Fibroblast of lung (primary cell): ENCODE measurements around the gene MDFIC2. TPM values are rescaled to one million over a fixed set of nuclear protein-coding genes. Genes with fewer than 3 reads are reported as not detected.

ENCODE experiments used
- DNase-seq, 2 donors: peaks; one replicate each; pipeline versions ENCODE4 v3.0.0 to v3.0.0-alpha.2; 2010; ENCODE audit warnings: low read depth in 2 of 2
- H2AFZ ChIP-seq: 2 replicates; pipeline ENCODE4 v1.5.1; 2012; ENCODE audit warnings: low read length, control low read depth, inconsistent platforms
- H3K27ac ChIP-seq: 2 replicates; pipeline ENCODE4 v1.5.1; 2011; ENCODE audit warnings: low read length, control low read depth; ENCODE audit not compliant: insufficient read depth
- H3K27me3 ChIP-seq: 2 replicates; pipeline ENCODE4 v1.5.1; 2011; ENCODE audit warnings: mild to moderate bottlenecking, low read length; ENCODE audit not compliant: control insufficient read depth, insufficient read depth
- H3K36me3 ChIP-seq: 2 replicates; pipeline ENCODE4 v1.5.1; 2011; ENCODE audit warnings: low read length; ENCODE audit not compliant: control insufficient read depth, insufficient read depth
- H3K4me1 ChIP-seq: 2 replicates; pipeline ENCODE4 v1.5.1; 2011; ENCODE audit warnings: low read length; ENCODE audit not compliant: control insufficient read depth, insufficient read depth; ENCODE audit errors: extremely low read depth
- H3K4me2 ChIP-seq: 2 replicates; pipeline ENCODE4 v1.5.1; 2011; ENCODE audit warnings: low read length, control low read depth; ENCODE audit not compliant: insufficient read depth; ENCODE audit errors: extremely low read depth
- H3K4me3 ChIP-seq, 4 experiments: fragments of 200-600 bp in 1 of 4; sonication (generic) in 1 of 4; replicated peaks in 1 of 4; 2 replicates each; pipeline ENCODE4 v1.5.1; 2011 to 2016; ENCODE audit warnings: low read length in 4 of 4, low read depth in 3 of 4, mild to moderate bottlenecking in 3 of 4, control low read depth in 2 of 4, inconsistent platforms in 1 of 4, mixed read lengths in 1 of 4; ENCODE audit not compliant: insufficient read depth in 1 of 4; ENCODE audit errors: control extremely low read depth in 1 of 4
- H3K79me2 ChIP-seq: 2 replicates; pipeline ENCODE4 v1.5.1; 2012; ENCODE audit warnings: mild to moderate bottlenecking, low read length, inconsistent platforms; ENCODE audit not compliant: control insufficient read depth, insufficient read depth
- H3K9ac ChIP-seq: 2 replicates; pipeline ENCODE4 v1.5.1; 2011; ENCODE audit warnings: mild to moderate bottlenecking, low read length, control low read depth; ENCODE audit not compliant: insufficient read depth
- H3K9me3 ChIP-seq: 2 replicates; pipeline ENCODE4 v1.5.1; 2012; ENCODE audit warnings: low read depth, low read length; ENCODE audit not compliant: control insufficient read depth, insufficient read depth
- H4K20me1 ChIP-seq: 2 replicates; pipeline ENCODE4 v1.5.1; 2011; ENCODE audit warnings: low read length; ENCODE audit not compliant: control insufficient read depth, insufficient read depth; ENCODE audit errors: extremely low read depth
- CTCF ChIP-seq, 2 donors: IDR thresholded peaks in 1 of 2; conservative IDR thresholded peaks in 1 of 2; 1 replicate in 1 of 2; 2 replicates in 1 of 2; pipeline ENCODE4 v1.5.1; 2011 to 2012; ENCODE audit warnings: low read length in 2 of 2, control low read depth in 1 of 2, inconsistent platforms in 1 of 2, low read depth in 1 of 2, mild to moderate bottlenecking in 1 of 2
- EZH2 ChIP-seq: IDR thresholded peaks from 2 replicates; pipeline ENCODE4 v1.5.1; 2012; ENCODE audit warnings: low read length, control low read depth, mild to moderate bottlenecking; ENCODE audit errors: missing control alignments
- polyA plus RNA-seq, 2 donors: library from polyadenylated mRNA; depleted of rRNA in 1 of 2; stranded (reverse) in 1 of 2; unstranded in 1 of 2; fragments of >200 nt; gene quantifications; 2 replicates each; pipeline ENCODE4 v1.2.1, GENCODE V29; 2011 to 2012; ENCODE audit warnings: missing spikeins in 1 of 2
- total RNA-seq: library from RNA; depleted of rRNA; stranded (reverse); fragments of >200 nt; gene quantifications from 2 replicates; pipeline ENCODE4 v1.2.1, GENCODE V29; 2014

MDFIC2 gene
- total and polyA plus RNA-seq, 2 donors (not counting 1 experiment from before 2014, with no cell fraction given), result not detected

GRCh38 chr3:70183781-70184504 is 128.5 kb downstream of the MDFIC2 start:
- H3K4me2 ChIP-seq, result no peak overlapping the region
- H3K36me3 ChIP-seq, result no peaks in the 10 kb centered on the region
- no peak for DNase-seq
- no peaks in the 10 kb centered on the region for H3K27me3 ChIP-seq
- TF ChIP-seq CTCF (conservative IDR thresholded peaks at IDR 0.05 in 1 of 2, IDR thresholded peaks at IDR 0.05 in 1 of 2; ENCODE audit: low read depth in 1 of 2, low read length in 2 of 2) (no peak), EZH2 (no peak)
- no peaks in the 10 kb centered on the region for H3K4me1 ChIP-seq
- H3K9ac ChIP-seq, result no peak overlapping the region
- no peak overlapping the region for H3K4me3 ChIP-seq
- no peaks in the 10 kb centered on the region for H4K20me1 ChIP-seq
- H2AFZ ChIP-seq, result no peak overlapping the region
- H3K27ac ChIP-seq, result no peak overlapping the region
- no peaks in the 10 kb centered on the region for H3K79me2 ChIP-seq
- no peaks in the 10 kb centered on the region for H3K9me3 ChIP-seq

- TF ChIP-seq EZH2, result no peak
- no peak for TF ChIP-seq CTCF (conservative IDR thresholded peaks at IDR 0.05 in 1 of 2, IDR thresholded peaks at IDR 0.05 in 1 of 2; ENCODE audit: low read depth in 1 of 2, low read length in 2 of 2)
- H3K79me2 ChIP-seq, result no peaks in the 10 kb centered on the region
- H3K4me1 ChIP-seq, result no peaks in the 10 kb centered on the region
- no peaks in the 10 kb centered on the region for H3K9me3 ChIP-seq
- H2AFZ ChIP-seq, result no peak overlapping the region
- H3K9ac ChIP-seq, result no peak overlapping the region
- no peak overlapping the region for H3K27ac ChIP-seq
- H4K20me1 ChIP-seq, result no peaks in the 10 kb centered on the region
- no peak overlapping the region for H3K4me2 ChIP-seq
- DNase-seq, result no peak
- H3K36me3 ChIP-seq, result no peaks in the 10 kb centered on the region
- H3K27me3 ChIP-seq, result no peaks in the 10 kb centered on the region
- no peak overlapping the region for H3K4me3 ChIP-seq
Measured at GRCh38 chr3:70182166-70182565, 130.3 kb downstream of the MDFIC2 start.

- H3K36me3 ChIP-seq, result no peaks in the 10 kb centered on the region
- DNase-seq, result no peak
- no peaks in the 10 kb centered on the region for H3K4me1 ChIP-seq
- no peak overlapping the region for H3K4me3 ChIP-seq
- H3K4me2 ChIP-seq, result no peak overlapping the region
- H3K9me3 ChIP-seq, result no peaks in the 10 kb centered on the region
- no peak overlapping the region for H3K27ac ChIP-seq
- H4K20me1 ChIP-seq, result no peaks in the 10 kb centered on the region
- no peak overlapping the region for H3K9ac ChIP-seq
- no peaks in the 10 kb centered on the region for H3K27me3 ChIP-seq
- no peaks in the 10 kb centered on the region for H3K79me2 ChIP-seq
- TF ChIP-seq CTCF (conservative IDR thresholded peaks at IDR 0.05 in 1 of 2, IDR thresholded peaks at IDR 0.05 in 1 of 2; ENCODE audit: low read depth in 1 of 2, low read length in 2 of 2) (no peak), EZH2 (no peak)
- no peak overlapping the region for H2AFZ ChIP-seq
Measured at GRCh38 chr3:70180664-70181063, 131.8 kb downstream of the MDFIC2 start.
